Skeletal muscle tissue (tissue), 4 donors: ENCODE results near the gene UST. TPM values are rescaled to one million over a fixed set of nuclear protein-coding genes. Genes with fewer than 3 reads are reported as not detected.
"Not testable (repeated sequence)": the region's sequence is repeated elsewhere in the genome, so short reads cannot be mapped to it uniquely, and the experiment has no call there.

ENCODE experiments used
- H3K27ac ChIP-seq: one replicate; pipeline ENCODE4 v1.7.0; 2013; ENCODE audit warnings: mild to moderate bottlenecking, low read depth, low read length, inconsistent platforms
- H3K27me3 ChIP-seq, 3 donors: one replicate each; pipeline ENCODE4 v1.7.0; 2013; ENCODE audit warnings: low read length in 3 of 3; ENCODE audit not compliant: control insufficient read depth in 3 of 3, insufficient read depth in 3 of 3
- H3K36me3 ChIP-seq, 3 donors: one replicate each; pipeline ENCODE4 v1.7.0; 2013; ENCODE audit warnings: low read length in 3 of 3; ENCODE audit not compliant: control insufficient read depth in 3 of 3, insufficient read depth in 3 of 3
- H3K4me1 ChIP-seq, 3 donors: one replicate each; pipeline ENCODE4 v1.7.0; 2013; ENCODE audit warnings: low read length in 3 of 3, mild to moderate bottlenecking in 3 of 3; ENCODE audit not compliant: control insufficient read depth in 3 of 3, insufficient read depth in 3 of 3
- H3K4me3 ChIP-seq, 3 donors: one replicate each; pipeline ENCODE4 v1.7.0; 2013; ENCODE audit warnings: low read length in 3 of 3
- H3K9ac ChIP-seq, 3 donors: one replicate each; pipeline ENCODE4 v1.7.0; 2013; ENCODE audit warnings: low read length in 3 of 3, mild to moderate bottlenecking in 3 of 3, moderate library complexity in 2 of 3, low read depth in 1 of 3
- H3K9me3 ChIP-seq, 3 donors: one replicate each; pipeline ENCODE4 v1.7.0; 2013; ENCODE audit warnings: low read length in 3 of 3; ENCODE audit not compliant: control insufficient read depth in 3 of 3
- total RNA-seq: library from RNA; depleted of rRNA; stranded (reverse); fragments of >200 nt; gene quantifications from one replicate; pipeline ENCODE4 v1.2.3, GENCODE V29; 2014
- donor health status: Osteomylitis.

The UST gene
- total RNA-seq, 1 donor from 2014 or later = 14.6 TPM

DNA sequence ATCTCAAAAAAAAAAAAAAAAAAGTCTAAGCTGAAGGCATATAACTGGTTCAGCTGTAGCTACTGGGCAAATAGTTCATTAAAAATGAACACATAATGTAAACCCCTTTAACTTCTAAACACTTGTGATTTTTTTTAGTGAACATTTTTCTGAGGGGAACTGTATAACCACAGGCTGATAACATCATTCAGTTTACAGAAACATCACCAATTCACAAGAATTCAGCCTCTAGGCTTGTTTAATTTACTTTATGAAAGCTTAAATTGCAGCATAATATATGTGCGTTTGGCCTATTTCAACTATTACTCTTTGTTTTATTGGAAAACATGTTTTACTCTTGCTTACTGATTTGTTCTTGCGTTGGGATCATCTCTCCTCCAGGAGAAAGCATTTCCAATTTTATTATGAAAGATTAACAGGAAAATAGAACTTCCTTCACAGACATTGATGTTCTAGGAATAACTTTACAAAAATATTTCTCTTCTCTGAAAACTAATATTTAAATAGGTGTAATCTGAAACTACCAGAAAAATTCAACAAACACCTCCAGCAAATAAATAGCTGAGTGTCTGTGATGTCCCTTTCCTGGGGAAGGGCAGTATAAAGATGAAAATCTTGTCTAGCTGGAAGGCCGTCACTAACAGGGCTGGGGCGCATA lies 284.5 kb downstream of the UST start:
- no peak overlapping the region for H3K27ac ChIP-seq
- no peaks in the 10 kb centered on the region for H3K36me3 ChIP-seq
- peaks cover 0 to 2% (median 0%) of the 10 kb centered on the region in 3 donors for H3K9me3 ChIP-seq
- H3K9ac ChIP-seq = no peak overlapping the region
- peaks cover 0 to 6% (median 4%) of the 10 kb centered on the region in 3 donors for H3K4me1 ChIP-seq
- H3K27me3 ChIP-seq = no peaks in the 10 kb centered on the region
- H3K4me3 ChIP-seq = no peak overlapping the region

- Histone ChIP-seq H3K9me3 (no peaks in the 10 kb centered on the region), H3K4me1 (peaks cover 2 to 8% (median 4%) of the 10 kb centered on the region in 3 donors), H3K9ac (no peak overlapping the region), H3K27me3 (no peaks in the 10 kb centered on the region), H3K36me3 (no peaks in the 10 kb centered on the region), H3K4me3 (no peak overlapping the region), H3K27ac (peak overlapping the region; percentile 19)
Measured at GRCh38 chr6:149031859-149032598, 285.2 kb downstream of the UST start.

DNA sequence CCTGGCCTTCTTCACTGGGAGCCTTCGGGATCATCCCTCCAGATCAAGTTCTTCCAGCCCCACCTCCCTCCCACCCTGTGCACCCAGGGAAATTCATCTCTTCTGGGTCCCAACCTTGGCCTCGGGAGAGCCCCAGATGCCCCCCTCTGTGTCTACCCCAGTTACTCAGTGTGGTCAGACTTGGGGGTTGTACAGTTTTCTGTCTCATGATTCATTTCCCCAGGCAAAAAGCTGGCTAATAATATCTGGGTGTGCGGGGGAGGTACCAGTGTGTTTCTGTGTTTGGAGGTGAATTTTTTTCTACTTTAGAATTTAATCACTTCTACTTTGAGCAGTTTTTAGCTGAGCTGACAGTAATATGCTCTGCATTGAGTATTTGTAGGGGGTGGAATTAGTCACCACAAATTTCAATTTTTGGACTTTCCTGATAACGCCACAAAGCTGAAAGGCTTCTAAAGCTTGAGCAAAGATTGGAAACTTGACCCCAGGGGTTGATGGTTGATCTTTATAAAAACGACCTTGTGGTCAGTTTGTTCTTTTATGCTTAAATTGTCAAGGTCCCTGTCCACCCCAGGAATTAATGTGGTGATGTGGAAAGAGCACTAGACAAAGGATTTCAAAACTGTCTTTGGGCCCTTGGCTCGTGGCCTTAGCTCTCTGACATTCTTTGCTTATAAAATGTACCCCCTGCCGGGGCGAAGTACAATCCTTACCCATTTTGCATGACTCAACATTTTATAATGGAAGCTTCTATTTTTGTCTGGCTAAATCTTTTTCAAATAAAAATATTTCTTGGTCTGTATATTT lies 286.0 kb downstream of the UST start:
- Histone ChIP-seq H3K27ac (peak overlapping the region; percentile 19), H3K4me1 (peaks cover 2 to 10% (median 4%) of the 10 kb centered on the region in 3 donors), H3K9me3 (no peaks in the 10 kb centered on the region), H3K4me3 (no peak overlapping the region), H3K36me3 (no peaks in the 10 kb centered on the region), H3K9ac (no peak overlapping the region), H3K27me3 (no peaks in the 10 kb centered on the region)

GRCh38 chr6:149033454-149033853 lies 286.6 kb downstream of the UST start:
- Histone ChIP-seq H3K27me3 (no peaks in the 10 kb centered on the region), H3K4me3 (no peak overlapping the region), H3K4me1 (peaks cover 2 to 9% (median 4%) of the 10 kb centered on the region in 3 donors), H3K36me3 (no peaks in the 10 kb centered on the region), H3K9me3 (no peaks in the 10 kb centered on the region), H3K9ac (no peak overlapping the region), H3K27ac (no peak overlapping the region)

- Histone ChIP-seq H3K36me3 (no peaks in the 10 kb centered on the region), H3K4me3 (no peak overlapping the region), H3K27ac (no peak overlapping the region), H3K9me3 (no peaks in the 10 kb centered on the region), H3K4me1 (peaks cover 2 to 4% (median 4%) of the 10 kb centered on the region in 3 donors), H3K27me3 (no peaks in the 10 kb centered on the region), H3K9ac (no peak overlapping the region)
Measured at GRCh38 chr6:149035766-149036165, 288.9 kb downstream of the UST start.

DNA sequence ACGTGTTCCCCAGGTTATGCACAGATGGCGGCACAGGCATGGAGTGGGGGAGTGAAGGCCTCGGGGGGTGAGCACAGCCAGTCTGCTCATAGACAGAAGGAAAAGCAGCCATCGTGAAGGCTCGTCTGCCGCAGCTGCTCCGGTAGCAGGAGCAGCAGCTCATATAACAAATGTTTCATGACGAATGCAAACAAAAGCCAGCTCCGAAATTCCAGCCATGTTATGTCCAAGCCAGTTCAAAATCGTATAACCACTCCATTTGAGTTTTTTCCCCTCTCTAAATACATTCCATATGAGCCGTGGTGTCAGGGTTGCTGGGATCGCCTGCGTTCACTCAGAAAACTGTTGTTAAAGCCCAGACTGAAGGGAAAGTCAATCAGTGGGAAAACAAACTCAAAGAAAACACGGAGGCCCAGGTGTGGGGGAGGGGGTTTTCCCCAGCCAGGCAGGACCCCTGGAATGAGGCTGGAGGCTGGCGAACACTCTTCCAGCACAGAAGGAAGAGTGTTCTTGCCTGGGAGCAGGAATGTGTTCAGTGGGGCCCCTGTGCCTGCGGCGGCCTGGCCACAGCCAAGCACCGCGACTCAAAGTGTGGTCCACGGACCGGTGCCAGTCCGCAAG lies 290.3 kb downstream of the UST start:
- Histone ChIP-seq H3K9me3 (no peaks in the 10 kb centered on the region), H3K9ac (peak overlapping the region; percentile 33 to 76 (median 59)), H3K4me3 (peak overlapping the region; percentile 47 to 55 (median 50)), H3K27ac (no peak overlapping the region), H3K4me1 (peaks cover 2 to 4% (median 4%) of the 10 kb centered on the region in 3 donors), H3K36me3 (no peaks in the 10 kb centered on the region), H3K27me3 (no peaks in the 10 kb centered on the region)

DNA sequence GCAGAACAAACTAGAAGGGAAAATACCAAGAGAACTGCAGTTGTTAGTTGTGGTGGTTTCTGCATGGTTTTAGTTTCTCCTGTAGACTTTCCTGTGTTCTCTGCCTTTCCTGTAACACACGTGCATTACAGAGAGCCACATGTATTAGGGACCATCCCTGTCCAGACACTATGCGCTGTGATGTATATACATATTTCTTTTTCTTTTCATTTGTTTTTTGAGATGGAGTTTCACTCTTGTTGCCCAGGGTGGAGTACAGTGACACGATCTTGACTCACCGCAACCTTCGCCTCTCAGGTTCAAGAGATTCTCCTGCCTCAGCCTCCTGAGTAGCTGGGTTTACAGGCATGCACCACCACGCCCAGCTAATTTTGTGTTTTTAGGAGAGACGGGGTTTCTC lies 292.2 kb downstream of the UST start:
- not testable (repeated sequence) for H3K4me1 ChIP-seq, H3K4me3 ChIP-seq, H3K36me3 ChIP-seq, H3K27me3 ChIP-seq, H3K9ac ChIP-seq, H3K27ac ChIP-seq, H3K9me3 ChIP-seq

GRCh38 chr6:149041953-149042352 lies 295.1 kb downstream of the UST start:
- H3K27ac ChIP-seq = no peak overlapping the region
- H3K4me1 ChIP-seq = peaks cover 0 to 2% (median under 1%) of the 10 kb centered on the region in 3 donors
- no peak overlapping the region for H3K4me3 ChIP-seq
- no peaks in the 10 kb centered on the region for H3K9me3 ChIP-seq
- H3K9ac ChIP-seq = no peak overlapping the region
- no peaks in the 10 kb centered on the region for H3K27me3 ChIP-seq
- H3K36me3 ChIP-seq = no peaks in the 10 kb centered on the region

- H3K4me1 ChIP-seq = no peaks in the 10 kb centered on the region
- H3K4me3 ChIP-seq = no peak overlapping the region
- no peak overlapping the region for H3K27ac ChIP-seq
- no peaks in the 10 kb centered on the region for H3K36me3 ChIP-seq
- no peak overlapping the region for H3K9ac ChIP-seq
- H3K27me3 ChIP-seq = no peaks in the 10 kb centered on the region
- H3K9me3 ChIP-seq = no peaks in the 10 kb centered on the region
Measured at GRCh38 chr6:149043476-149044130, 296.8 kb downstream of the UST start.
